Activated T-helper 1 cell treated with Interleukin-2 at 50 U/mL for 16 hours (primary cell): Measurements from ENCODE around the gene CDCP2.
"Not testable (repeated sequence)": the region's sequence is repeated elsewhere in the genome, so short reads cannot be mapped to it uniquely, and the experiment has no call there.

Source experiments
- DNase-seq: peaks from one replicate; pipeline ENCODE4 v3.0.0-alpha.2; 2020; ENCODE audit warnings: low read depth

Gene CDCP2

GRCh38 chr1:54114955-54115354 lies 37.8 kb downstream of the CDCP2 start:
- no peak for DNase-seq

GRCh38 chr1:54114001-54114400 lies 38.8 kb downstream of the CDCP2 start:
- DNase-seq, result no peak

DNA sequence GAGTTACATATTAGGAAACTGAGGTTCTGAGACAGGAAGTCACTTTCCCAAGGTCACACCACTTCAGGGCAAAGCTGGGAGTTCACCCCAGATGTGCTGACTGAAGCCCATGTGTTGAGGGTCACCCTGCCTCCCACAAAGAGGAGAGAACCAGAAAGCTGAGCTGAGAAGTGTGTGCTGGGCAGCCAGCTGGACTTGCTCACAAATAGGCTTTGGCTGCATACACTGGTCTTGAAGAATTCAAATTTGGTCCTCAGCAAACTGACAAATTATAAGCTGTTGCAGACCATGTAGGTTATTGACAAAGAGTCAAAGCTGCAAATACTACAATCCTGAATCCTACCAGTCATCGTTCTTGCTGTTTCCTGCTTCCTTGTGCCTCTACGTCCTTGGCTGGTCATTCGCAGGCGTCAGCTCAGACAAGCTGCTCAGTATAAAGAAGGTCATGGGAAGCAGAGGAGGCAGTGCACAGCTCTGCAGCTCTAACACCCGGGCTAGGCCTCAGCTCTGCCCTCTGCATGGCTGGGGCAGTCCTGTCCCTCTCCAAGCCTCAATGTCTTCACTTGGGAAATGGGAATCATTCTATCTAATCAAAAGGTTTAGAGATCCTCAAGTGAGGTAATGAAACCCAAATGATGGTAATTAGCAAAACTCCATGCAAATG lies 40.0 kb downstream of the CDCP2 start:
- DNase-seq, result no peak

DNA sequence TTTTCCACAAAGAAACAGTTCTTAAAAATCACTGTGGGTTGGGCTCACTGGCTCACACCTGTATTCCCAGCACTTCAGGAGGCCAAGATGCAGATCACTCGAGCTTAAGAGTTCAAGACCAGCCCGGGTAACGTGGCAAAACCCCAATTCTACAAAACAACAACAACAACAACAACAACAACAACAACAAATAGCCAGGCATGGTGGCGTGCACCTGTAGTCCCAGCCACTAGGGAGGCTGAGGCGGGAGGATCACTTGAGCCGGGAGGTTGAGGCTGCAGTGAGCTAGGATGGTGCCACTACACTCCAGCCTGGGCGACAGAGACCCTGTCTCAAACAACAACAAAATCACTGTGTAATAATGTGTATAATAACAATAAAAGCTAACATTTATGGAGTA lies 40.8 kb downstream of the CDCP2 start:
- DNase-seq, result no peak

GRCh38 chr1:54111624-54112023 lies 41.2 kb downstream of the CDCP2 start:
- DNase-seq, result no peak

DNA sequence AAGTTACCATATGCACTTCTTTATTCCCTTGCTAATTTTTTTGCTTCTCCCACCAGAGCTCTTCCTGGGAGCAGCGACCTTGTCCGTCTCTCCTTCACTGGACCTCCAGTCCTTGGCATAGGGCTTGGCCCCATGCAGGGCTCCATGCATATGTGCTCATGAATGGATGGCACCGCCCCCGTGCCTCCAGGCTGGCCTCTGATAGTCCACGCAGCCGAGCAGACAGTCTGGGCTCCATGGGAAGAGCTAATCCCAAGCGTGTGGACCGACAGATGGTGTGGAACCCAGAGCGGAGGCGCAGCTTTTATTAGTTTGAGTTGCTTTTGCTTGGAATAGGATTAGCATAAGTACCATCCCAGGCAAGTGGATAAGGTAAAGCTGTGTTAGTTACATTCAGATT lies 41.8 kb downstream of the CDCP2 start:
- no peak for DNase-seq

DNA sequence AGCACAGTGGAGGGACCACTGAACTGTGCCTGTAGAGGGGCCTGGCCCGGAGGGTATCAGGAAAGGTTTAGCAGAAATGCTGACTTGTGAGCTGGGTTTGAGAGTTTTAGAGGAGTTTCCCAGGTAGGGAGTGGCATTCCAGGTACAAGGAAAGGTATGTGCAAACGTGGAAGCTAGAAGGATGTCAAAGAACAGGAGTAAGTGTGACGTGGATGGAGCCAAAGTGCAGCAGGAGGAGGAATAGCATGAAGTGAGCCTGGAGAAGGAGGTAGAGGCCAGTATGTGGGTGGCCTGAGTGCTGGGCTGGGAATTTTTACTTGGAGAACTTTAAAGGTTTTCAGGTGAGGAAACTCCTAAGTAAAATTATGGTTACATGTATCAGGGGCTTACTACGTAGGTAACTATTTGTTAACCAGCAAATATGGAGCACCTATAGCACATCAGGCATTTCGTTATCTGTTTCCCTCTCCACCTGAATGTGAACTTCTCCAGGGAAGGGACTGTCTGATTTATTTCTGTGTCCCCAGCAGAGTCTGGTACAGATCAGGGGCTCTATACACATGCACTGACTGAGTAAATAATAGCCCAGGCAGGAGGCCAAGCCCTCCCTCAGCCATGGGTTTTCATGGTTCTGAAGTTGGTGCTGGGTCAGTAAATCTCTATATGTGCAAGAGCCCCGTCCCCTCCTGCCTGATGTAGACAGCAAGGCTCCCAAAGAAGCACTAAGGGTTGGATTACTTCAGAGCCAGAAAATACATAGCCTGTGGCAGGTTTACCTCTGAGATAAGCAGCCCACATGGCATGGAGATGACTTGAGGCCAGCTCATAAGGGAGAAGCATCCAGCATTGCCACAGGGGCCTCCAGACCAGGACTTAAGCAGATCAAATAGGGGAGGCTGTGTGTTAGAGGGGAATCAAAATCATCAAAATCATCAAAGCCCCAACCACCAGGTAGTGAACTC lies 43.4 kb downstream of the CDCP2 start:
- DNase-seq, result no peak

- no peak for DNase-seq
Observed at GRCh38 chr1:54108156-54108555, 44.6 kb downstream of the CDCP2 start.

DNA sequence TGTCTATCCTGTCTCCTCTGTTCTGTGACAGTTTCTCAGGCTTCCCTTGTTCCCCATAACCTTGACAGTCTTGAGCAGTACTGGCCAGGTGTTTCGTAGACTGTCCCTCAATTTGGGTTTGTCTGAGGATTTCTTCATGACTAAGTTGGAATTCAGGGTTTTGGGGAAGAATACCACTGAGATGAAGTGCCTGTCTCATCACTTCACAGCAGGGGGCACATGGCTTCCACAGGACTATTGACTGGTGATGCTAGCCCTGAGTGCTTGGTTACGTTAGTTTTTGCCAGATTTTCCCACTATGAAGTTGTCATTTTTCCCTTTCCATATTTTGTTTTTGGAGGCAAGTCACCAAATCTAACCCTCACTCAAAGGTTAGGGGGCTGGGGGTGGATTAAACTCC lies 45.7 kb downstream of the CDCP2 start:
- no peak for DNase-seq

DNA sequence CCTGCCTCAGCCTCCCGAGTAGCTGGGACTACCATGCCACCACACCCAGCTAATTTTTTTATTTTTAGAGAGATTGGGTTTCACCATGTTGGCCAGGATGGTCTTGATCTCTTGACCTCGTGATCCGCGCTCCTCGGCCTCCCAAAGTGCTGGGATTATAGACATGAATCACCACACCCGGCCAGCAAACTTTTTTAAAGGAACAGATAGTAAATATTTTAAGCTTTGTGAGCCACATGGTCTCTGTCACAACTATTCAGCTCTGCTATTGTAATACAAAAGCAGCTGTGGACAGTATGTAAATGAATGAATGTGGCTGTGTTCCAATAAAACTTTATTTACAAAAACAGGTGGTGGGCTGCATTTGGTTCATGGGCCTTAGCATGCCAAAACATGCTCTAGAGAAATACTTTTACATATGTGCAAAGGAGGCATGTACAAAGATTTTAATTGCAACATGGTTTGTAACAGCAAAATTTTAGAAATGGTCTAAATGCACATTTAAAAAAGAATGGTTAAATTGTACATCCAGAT lies 47.0 kb downstream of the CDCP2 start:
- no peak for DNase-seq

- no peak for DNase-seq
Observed at GRCh38 chr1:54105080-54105479, 47.7 kb downstream of the CDCP2 start.

- not testable (repeated sequence) for DNase-seq
Observed at GRCh38 chr1:54104613-54105012, 48.2 kb downstream of the CDCP2 start.

- DNase-seq, result no peak
Observed at GRCh38 chr1:54103414-54103813, 49.4 kb downstream of the CDCP2 start.

GRCh38 chr1:54100500-54100899 lies 52.3 kb downstream of the CDCP2 start:
- DNase-seq, result no peak

DNA sequence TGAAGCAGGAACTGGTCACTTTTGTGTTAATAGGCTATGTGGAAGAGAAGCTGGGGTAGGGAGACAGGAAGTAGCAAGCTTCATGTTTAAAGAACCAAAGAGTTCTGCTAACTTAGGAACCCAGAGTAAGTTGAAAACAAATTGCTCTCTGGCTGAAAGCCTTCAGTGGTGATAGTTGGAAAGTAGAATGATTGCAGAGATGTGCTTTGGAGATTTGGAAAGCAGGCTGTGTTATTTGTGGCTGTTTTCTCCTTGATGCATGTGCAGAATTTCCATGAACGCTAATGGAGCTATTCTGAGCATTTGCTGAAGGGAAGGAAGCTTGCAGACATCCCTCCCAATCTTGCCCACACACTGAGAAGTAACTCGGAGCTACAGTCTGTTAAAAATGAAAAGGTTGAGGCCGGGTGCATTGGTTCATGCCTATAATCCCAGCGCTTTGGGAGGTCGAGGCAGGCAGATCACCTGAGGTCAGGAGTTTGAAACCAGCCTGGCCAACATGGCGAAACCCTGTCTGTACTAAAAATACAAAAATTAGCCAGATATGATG lies 53.7 kb downstream of the CDCP2 start:
- no peak for DNase-seq

DNA sequence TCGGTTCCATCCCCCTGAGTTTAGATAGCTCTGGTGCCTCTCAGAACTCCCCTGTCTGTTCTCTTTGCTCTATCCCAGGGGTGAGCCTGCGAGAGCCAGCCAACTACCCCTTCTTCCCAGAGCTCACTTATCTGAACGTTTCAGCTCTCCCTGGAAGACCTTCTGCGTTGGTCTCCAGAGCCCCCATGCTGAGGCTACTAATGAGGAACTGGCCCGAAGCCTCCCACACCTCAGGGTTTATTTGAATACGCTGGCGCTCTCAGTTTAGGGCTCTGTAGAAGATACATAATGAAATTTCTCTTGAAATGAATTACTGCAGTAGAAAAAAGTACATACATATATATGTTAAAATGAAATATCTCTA lies 55.9 kb downstream of the CDCP2 start:
- DNase-seq, result no peak

DNA sequence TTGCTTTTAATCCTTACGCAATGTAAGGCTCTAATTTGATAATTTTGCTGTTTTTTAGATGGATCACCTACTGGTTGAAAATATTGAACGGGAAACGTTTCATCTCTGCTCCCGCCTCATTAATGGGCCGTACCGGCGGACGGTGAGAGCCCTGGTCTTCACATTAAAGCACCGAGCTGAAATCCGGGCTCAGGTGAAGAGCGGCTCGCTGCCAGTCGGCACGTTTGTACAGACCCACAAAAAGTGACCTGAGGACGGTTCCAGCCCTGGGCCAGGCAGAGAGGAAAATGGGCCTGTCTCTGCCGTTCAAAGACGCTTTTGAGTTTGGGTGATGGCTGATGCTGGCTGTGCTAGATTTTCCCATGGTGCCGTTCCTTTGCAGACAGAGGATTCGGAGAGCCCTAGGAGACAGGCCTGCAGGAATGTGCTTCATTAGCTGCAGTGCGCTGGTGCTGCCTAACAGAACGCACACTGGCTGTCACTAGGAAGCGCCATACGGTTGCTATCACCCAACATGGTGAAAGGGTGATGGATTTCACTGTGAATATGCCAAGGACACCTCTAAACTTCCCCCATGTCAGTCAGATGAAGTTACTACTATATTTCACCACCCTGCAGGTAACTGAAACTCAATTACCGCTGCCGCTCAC lies 56.4 kb downstream of the CDCP2 start:
- DNase-seq, result no peak

DNA sequence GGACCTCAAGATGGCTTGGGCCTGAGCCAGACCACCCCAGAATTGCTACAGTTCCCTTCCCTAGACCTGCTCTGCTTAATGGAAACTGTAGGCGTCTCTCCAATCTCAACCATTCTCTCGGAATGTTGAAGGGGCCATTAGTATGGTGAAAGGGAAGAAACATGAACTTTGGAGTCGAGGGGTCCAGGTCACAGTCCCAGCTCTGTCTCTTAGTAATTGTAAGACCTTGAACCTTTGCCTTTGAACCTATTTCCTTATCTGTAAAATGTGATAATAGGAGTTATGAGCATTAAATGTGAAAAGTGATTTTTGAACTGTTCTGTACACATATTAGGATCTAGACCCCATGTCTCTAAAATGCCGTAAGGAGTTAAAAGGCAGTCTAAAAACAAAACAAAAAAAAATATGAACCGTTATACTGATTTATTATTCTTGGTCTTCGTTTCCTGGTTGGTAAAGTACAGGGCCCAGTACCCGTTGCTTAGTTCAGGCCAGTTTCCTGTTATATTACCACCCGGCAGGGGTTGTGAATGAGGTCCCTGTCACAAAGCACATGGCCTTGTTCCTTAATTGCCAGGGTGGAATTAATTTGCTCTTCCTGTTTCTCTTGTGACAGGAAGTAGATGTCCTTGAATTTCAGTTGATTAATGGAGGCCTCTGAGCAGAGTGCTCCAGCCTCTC lies 57.1 kb downstream of the CDCP2 start:
- no peak for DNase-seq

GRCh38 chr1:54094730-54095105 lies 58.1 kb downstream of the CDCP2 start:
- DNase-seq, result not testable (repeated sequence)

- no peak for DNase-seq
Observed at GRCh38 chr1:54094001-54094729, 58.6 kb downstream of the CDCP2 start.

DNA sequence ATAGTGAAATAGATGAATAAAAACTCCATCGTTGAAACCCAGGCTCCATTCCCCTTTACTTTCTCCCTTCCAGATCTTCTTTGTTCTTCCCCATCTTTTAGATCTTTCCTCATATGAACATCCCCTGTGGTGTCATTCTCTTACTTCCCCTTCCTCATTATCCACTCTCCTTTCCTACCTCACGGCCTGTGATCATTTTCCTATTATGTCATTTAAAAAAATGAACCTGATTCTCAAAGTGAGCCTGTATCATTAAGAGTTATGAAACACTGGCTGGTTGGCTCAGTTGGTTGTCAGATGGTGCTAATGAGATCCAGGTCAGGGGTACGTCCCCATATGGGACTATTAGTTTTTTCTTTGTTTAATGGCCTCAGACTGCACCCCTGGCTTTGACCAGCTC lies 61.1 kb downstream of the CDCP2 start:
- DNase-seq, result no peak
